Right forelimb (tissue), 1 donor: ENCODE measurements around the gene BMAL1.
"Not testable (repeated sequence)": the region's sequence is repeated elsewhere in the genome, so short reads cannot be mapped to it uniquely, and the experiment has no call there.

Experiments used
- DNase-seq: peaks from one replicate; pipeline ENCODE4 v3.0.0-alpha.2; 2018

The BMAL1 gene

GRCh38 chr11:13391217-13391616, 113.6 kb downstream of the BMAL1 start:
- DNase-seq = no peak

DNA sequence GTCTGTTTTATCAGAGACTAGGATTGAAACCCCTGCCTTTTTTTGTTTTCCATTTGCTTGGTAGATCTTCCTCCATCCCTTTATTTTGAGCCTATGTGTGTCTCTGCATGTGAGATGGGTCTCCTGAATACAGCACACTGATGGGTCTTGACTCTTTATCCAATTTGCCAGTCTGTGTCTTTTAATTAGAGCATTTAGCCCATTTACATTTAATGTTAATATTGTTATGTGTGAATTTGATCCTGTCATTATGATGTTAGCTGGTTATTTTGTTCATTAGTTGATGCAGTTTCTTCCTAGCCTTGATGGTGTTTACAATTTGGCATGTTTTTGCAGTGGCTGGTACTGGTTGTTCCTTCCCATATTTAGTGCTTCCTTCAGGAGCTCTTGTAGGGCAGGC, 120.7 kb downstream of the BMAL1 start:
- DNase-seq = not testable (repeated sequence)

- no peak for DNase-seq
Observed at GRCh38 chr11:13405220-13405619, 127.6 kb downstream of the BMAL1 start.

- DNase-seq = no peak
Observed at GRCh38 chr11:13415201-13415600, 137.6 kb downstream of the BMAL1 start.

DNA sequence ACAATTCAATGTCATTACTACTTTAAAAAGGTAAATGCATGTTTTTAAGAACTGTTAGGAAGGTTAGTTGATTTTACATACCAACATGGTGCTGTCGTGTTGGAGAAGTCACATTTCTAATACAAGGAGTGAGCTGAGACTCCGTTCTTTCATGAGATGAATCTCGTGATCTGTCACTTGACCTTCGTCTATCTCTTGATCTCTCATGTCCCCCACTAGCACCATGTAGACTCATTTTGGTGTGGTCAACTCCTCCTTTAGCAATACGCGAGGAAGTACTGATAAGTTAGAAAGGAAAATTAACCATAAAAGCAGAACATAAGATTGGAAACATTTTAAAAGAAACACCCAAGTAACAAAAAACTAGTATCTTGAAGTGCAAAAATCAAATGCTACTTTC, 144.0 kb downstream of the BMAL1 start:
- DNase-seq = no peak

DNA sequence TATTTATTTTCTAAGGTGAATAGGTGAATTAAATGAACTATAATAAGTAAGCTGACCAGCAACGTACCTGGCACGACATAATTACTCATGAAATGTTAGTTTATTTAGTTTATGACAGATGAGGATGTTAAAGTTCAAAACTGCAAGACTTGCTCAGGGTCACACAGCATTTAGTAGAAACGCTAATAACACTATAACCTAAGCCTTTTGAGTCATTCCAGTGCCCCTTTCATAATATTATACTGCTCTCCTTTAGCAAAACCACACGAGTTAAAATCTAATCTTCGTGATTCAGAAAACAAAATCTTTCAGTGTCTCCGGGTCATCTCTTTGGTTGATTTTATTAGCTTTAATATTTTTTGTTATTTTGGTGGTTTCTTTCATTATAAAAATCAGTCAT, 145.8 kb downstream of the BMAL1 start:
- no peak for DNase-seq

DNA sequence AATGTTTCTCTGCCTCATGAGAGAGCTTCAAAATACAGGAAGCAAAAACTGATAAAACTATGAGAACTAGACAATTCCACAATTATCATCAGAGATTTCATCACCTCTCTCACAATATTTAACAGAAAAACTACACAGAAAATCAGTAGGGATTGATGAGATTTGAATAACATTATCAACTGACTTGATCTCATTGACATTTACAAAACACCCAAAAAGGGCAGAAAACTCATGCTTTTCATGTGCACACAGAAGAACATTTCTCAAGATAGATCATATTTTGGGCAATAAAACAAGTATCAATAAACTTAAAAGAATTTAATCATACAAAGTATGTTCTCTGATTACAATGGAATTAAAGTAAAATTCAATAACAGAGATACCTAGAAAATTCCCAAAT, 149.8 kb downstream of the BMAL1 start:
- DNase-seq = no peak

GRCh38 chr11:13429288-13429687, 151.7 kb downstream of the BMAL1 start:
- DNase-seq = no peak

DNA sequence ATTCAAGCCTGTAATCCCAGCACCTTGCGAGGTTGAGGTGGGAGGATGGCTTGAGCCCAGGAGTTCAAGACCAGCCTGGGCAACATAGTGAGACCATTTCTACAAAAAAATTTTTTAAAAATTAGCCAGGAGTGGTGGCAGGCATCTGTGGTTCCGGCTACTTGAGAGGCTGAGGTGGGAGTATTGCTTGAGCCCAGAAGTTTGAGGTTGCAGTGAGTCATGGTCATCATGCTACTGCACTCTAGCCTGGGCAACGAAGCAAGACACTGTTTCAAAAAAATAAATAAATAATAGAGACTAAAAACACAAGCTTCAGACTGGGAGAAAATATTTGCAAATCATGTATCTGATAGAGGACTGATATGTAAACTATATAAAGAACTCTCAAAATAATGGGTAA, 152.2 kb downstream of the BMAL1 start:
- DNase-seq = no peak

- no peak for DNase-seq
Observed at GRCh38 chr11:13433437-13433836, 155.8 kb downstream of the BMAL1 start.

DNA sequence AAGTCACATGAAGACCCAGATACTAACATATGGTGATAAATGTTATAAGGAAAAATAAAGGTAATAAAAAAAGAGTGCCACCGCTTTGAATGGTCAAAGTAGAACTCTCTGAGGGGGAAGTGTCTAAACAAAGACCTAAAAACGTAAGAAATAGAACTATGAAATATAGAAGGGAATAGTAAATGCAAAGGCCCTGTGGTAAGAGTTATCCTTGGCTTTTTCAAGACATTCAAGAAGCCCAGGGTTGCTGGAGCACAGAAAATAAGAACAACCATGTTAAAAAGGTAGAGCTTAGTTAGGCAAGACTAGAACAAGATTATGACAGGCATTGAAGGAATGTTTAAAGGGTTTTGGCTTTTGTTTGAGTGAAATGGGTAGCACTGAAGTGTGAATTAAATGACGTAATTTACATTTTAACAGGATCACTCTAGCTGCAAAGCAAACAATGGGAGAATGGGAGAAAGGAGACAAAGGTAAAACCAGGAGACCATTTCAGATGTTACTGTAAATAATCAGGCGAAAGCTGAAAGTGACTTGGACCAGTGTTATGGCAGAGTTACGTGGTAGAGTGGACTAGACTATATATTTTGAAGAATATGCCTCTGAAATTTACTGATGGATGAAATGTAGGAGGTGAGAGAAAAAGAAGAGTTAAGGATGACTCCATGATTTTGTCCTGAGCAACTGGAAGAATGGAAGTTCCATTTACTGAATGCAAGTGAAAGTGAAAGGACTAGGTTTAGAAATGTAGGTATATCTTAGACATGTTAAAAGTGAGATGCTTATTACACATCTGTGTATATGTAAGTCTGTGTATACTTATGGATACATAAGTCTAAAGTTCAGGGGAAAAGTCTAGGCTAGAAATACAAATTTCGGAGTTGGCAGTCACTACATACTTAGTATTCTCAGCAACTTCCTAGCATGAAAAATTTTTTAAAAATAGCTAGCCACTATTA, 156.9 kb downstream of the BMAL1 start:
- DNase-seq = no peak

- DNase-seq = not testable (repeated sequence)
Observed at GRCh38 chr11:13436836-13437235, 159.2 kb downstream of the BMAL1 start.
